H1 (cell line): Measurements from ENCODE around the gene FUT4. TPM values are rescaled to one million over a fixed set of nuclear protein-coding genes. Genes with fewer than 3 reads are reported as not detected.

Experiments used
- CTCF ChIA-PET: fragments of 300-600 bp; sonication (Branson Sonifier 250); formaldehyde crosslinking; loops from one replicate; lab custom pipeline; 2021; ENCODE audit not compliant: partially characterized antibody; lab: Charles Lee
- POLR2A ChIA-PET: fragments of 300-600 bp; sonication (Branson Sonifier 250); formaldehyde crosslinking; loops from one replicate; lab custom pipeline; 2021; ENCODE audit warnings: inconsistent platforms; ENCODE audit not compliant: partially characterized antibody; lab: Charles Lee
- DNase-seq, 2 experiments: peaks; one replicate each; pipeline versions ENCODE4 v3.0.0 to v3.0.0-alpha.2; 2010 to 2022; ENCODE audit warnings: low spot score in 2 of 2, low read depth in 1 of 2, mixed read lengths in 1 of 2
- FAIRE-seq: peaks from 2 replicates; lab custom pipeline; 2011; peaks lifted over from hg19 to GRCh38; lab: Jason Lieb, UNC
- H2AFZ ChIP-seq: 2 replicates; pipeline ENCODE4 v1.8.1; 2012; ENCODE audit warnings: low read length, inconsistent platforms
- H2AK5ac ChIP-seq: 2 replicates; pipeline ENCODE4 v1.6.1; 2013; ENCODE audit warnings: low read depth, low read length
- H2BK120ac ChIP-seq: replicated peaks from 2 replicates; pipeline ENCODE3; 2013; ENCODE audit warnings: low read depth, low read length, inconsistent platforms
- H2BK12ac ChIP-seq: 2 replicates; pipeline ENCODE4 v1.6.1; 2013; ENCODE audit warnings: low read depth, low read length
- H2BK15ac ChIP-seq: 2 replicates; pipeline ENCODE4 v1.6.1; 2013; ENCODE audit warnings: low read length
- H2BK20ac ChIP-seq: 2 replicates; pipeline ENCODE4 v1.6.1; 2013; ENCODE audit warnings: low read length
- H2BK5ac ChIP-seq: 2 replicates; pipeline ENCODE4 v1.6.1; 2013; ENCODE audit warnings: low read depth, low read length
- H3K14ac ChIP-seq: 2 replicates; pipeline ENCODE4 v1.6.1; 2013; ENCODE audit warnings: inconsistent platforms; ENCODE audit not compliant: insufficient read length
- H3K18ac ChIP-seq: 2 replicates; pipeline ENCODE4 v1.6.1; 2013; ENCODE audit warnings: low read length; ENCODE audit errors: extremely low read depth
- H3K23ac ChIP-seq: 2 replicates; pipeline ENCODE4 v1.6.1; 2013; ENCODE audit warnings: inconsistent platforms; ENCODE audit not compliant: insufficient read length
- H3K23me2 ChIP-seq: 2 replicates; pipeline ENCODE4 v1.6.1; 2013; ENCODE audit warnings: low read depth, low read length
- H3K27ac ChIP-seq: 2 replicates; pipeline ENCODE4 v1.6.1; 2011; ENCODE audit warnings: low read depth, low read length, inconsistent platforms
- H3K27me3 ChIP-seq, 4 experiments: replicated peaks in 1 of 4; 1 replicate in 1 of 4; 2 replicates in 3 of 4; pipeline versions ENCODE4 v1.6.1 to v1.8.1; 2011 to 2013; ENCODE audit warnings: low read length in 3 of 4, mild to moderate bottlenecking in 3 of 4, inconsistent platforms in 2 of 4, mixed read lengths in 2 of 4, moderate library complexity in 1 of 4; ENCODE audit not compliant: control insufficient read depth in 3 of 4, insufficient read depth in 3 of 4; ENCODE audit errors: extremely low read depth in 1 of 4
- H3K36me3 ChIP-seq, 4 experiments: 2 replicates each; pipeline versions ENCODE4 v1.6.1 to v1.8.1; 2011 to 2013; ENCODE audit warnings: mild to moderate bottlenecking in 4 of 4, low read length in 3 of 4, moderate library complexity in 2 of 4, control low read depth in 1 of 4, inconsistent platforms in 1 of 4; ENCODE audit not compliant: insufficient read depth in 4 of 4, control insufficient read depth in 2 of 4
- H3K4ac ChIP-seq: replicated peaks from 2 replicates; pipeline ENCODE3; 2013; ENCODE audit warnings: low read length, low read depth, mixed read lengths, inconsistent platforms; ENCODE audit not compliant: insufficient read length
- H3K4me1 ChIP-seq, 4 experiments: replicated peaks in 1 of 4; 1 replicate in 1 of 4; 2 replicates in 3 of 4; pipeline versions ENCODE4 v1.6.1 to v1.8.1; 2011 to 2013; ENCODE audit warnings: low read length in 3 of 4, inconsistent platforms in 2 of 4, mixed read lengths in 1 of 4; ENCODE audit not compliant: insufficient read depth in 4 of 4, control insufficient read depth in 3 of 4
- H3K4me2 ChIP-seq, 2 experiments: 2 replicates each; pipeline versions ENCODE4 v1.6.1 to v1.8.1; 2011 to 2013; ENCODE audit warnings: low read depth in 2 of 2, low read length in 2 of 2, control low read depth in 1 of 2, inconsistent platforms in 1 of 2, mild to moderate bottlenecking in 1 of 2; ENCODE audit not compliant: insufficient read depth in 1 of 2
- H3K4me3 ChIP-seq, 4 experiments: fragments of 200-600, 300-600 bp in 1 of 4; sonication (generic), shearing (Covaris generic), sonication (Bioruptor Twin) in 1 of 4; 2 replicates each; pipeline versions ENCODE4 v1.5.1 to v1.8.1; 2011 to 2016; ENCODE audit warnings: low read length in 4 of 4, low read depth in 3 of 4, control low read depth in 2 of 4, inconsistent platforms in 2 of 4, mild to moderate bottlenecking in 2 of 4, mixed read lengths in 1 of 4, moderate library complexity in 1 of 4; ENCODE audit not compliant: insufficient read depth in 2 of 4; ENCODE audit errors: extremely low read depth in 1 of 4
- H3K56ac ChIP-seq: replicated peaks from 2 replicates; pipeline ENCODE3; 2013; ENCODE audit warnings: low read depth, mild to moderate bottlenecking, mixed read lengths, low read length, inconsistent platforms; ENCODE audit not compliant: insufficient read length
- H3K79me1 ChIP-seq: 2 replicates; pipeline ENCODE4 v1.6.1; 2013; ENCODE audit warnings: low read depth, low read length, control low read depth
- H3K79me2 ChIP-seq, 2 experiments: 2 replicates each; pipeline versions ENCODE4 v1.6.1 to v1.8.1; 2012 to 2013; ENCODE audit warnings: low read length in 2 of 2, mild to moderate bottlenecking in 2 of 2, inconsistent platforms in 1 of 2; ENCODE audit not compliant: insufficient read depth in 2 of 2, control insufficient read depth in 1 of 2
- H3K9ac ChIP-seq, 4 experiments: replicated peaks in 1 of 4; 1 replicate in 1 of 4; 2 replicates in 3 of 4; pipeline versions ENCODE4 v1.6.1 to v1.8.1; 2011 to 2013; ENCODE audit warnings: low read depth in 3 of 4, low read length in 3 of 4, control low read depth in 2 of 4, mild to moderate bottlenecking in 2 of 4, moderate library complexity in 2 of 4, inconsistent platforms in 1 of 4; ENCODE audit errors: extremely low read depth in 1 of 4
- H3K9me3 ChIP-seq, 2 experiments: 2 replicates each; pipeline versions ENCODE4 v1.6.1 to v1.8.1; 2012 to 2013; ENCODE audit warnings: mild to moderate bottlenecking in 2 of 2, moderate library complexity in 2 of 2, control low read depth in 1 of 2, inconsistent platforms in 1 of 2, low read depth in 1 of 2, low read length in 1 of 2, mixed read lengths in 1 of 2; ENCODE audit not compliant: insufficient read depth in 2 of 2
- H4K20me1 ChIP-seq, 2 experiments: replicated peaks in 1 of 2; 2 replicates each; pipeline versions ENCODE3 to v1.8.1; 2011 to 2013; ENCODE audit warnings: inconsistent platforms in 2 of 2, low read length in 2 of 2, mild to moderate bottlenecking in 1 of 2; ENCODE audit not compliant: insufficient read depth in 2 of 2, control insufficient read depth in 1 of 2
- H4K5ac ChIP-seq: 2 replicates; pipeline ENCODE4 v1.6.1; 2013; ENCODE audit warnings: low read length, low read depth, mixed read lengths, inconsistent platforms; ENCODE audit not compliant: insufficient read length
- H4K8ac ChIP-seq: 2 replicates; pipeline ENCODE4 v1.8.0; 2013; ENCODE audit warnings: mild to moderate bottlenecking, moderate library complexity, low read length, inconsistent platforms; ENCODE audit not compliant: insufficient read depth; ENCODE audit errors: extremely low read depth
- H4K91ac ChIP-seq: replicated peaks from 2 replicates; pipeline ENCODE3; 2013; ENCODE audit warnings: low read length, mixed read lengths, inconsistent platforms; ENCODE audit not compliant: insufficient read length
- TAF7 ChIP-seq: optimal IDR thresholded peaks from 2 replicates; pipeline ENCODE3; 2011; ENCODE audit warnings: low read depth, mild to moderate bottlenecking, inconsistent platforms, low read length, moderate library complexity, borderline replicate concordance
- WGBS, 2 experiments: shearing (Covaris generic) in 1 of 2; methylation state at CpG; one replicate each; pipeline versions ENCODE4 v1.1.6 to v1.1.7; 2013 to 2015; ENCODE audit warnings: low lambda C conversion rate in 2 of 2, mixed read lengths in 2 of 2, inconsistent platforms in 1 of 2, low coverage in 1 of 2, missing lambda C conversion rate in 1 of 2; ENCODE audit not compliant: insufficient replicate concordance in 2 of 2, insufficient coverage in 1 of 2, insufficient read length in 1 of 2; ENCODE audit errors: extremely low coverage in 1 of 2, missing lambda C conversion rate in 1 of 2; 5-methylcytosine and 5-hydroxymethylcytosine counted together
- polyA plus RNA-seq, 7 experiments: library from polyadenylated mRNA; depleted of rRNA in 3 of 7; stranded (reverse) in 5 of 7; unstranded in 2 of 7; fragments of >200 nt in 5 of 7; fragments of 200-250 nt in 2 of 7; gene quantifications; 1 replicate in 5 of 7; 2 replicates in 1 of 7; 4 replicates in 1 of 7; pipeline versions ENCODE4 v1.2.1 to v1.2.3, GENCODE V29; 2011 to 2013; ENCODE audit warnings: missing spikeins in 2 of 7, mixed read lengths in 2 of 7
- total RNA-seq: library from RNA; stranded (reverse); fragmentation: NEBNext Ultra II Directional; extraction: Animal tissue kit (Norgen Biotek cat#: 25700); gene quantifications from 2 replicates; pipeline ENCODE4 v1.2.1, GENCODE V29; 2021

Gene FUT4
- total and polyA plus RNA-seq, 2 of the 8 experiments (the other 6 are each of a cell fraction or from before 2014, with no cell fraction given) = 2.6 to 8.0 TPM

DNA sequence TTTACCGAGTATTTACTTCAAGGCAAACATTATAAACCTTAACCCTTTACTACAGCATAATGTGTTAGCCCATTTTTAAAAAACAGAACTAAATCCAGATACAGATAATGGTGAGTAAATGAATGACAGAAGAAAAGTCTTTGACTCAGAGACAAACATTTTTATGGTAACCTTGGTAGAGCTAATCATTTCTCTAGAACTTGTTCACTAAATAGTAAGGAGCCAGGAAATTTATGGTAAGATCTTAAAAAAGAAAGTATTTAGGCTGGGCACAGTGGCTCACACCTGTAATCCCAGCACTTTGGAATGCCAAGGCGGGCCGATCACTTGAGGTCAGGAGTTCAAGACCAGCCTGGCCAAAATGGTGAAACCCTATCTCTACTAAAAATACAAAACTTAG lies 11.5 kb upstream of the FUT4 start:
- Histone ChIP-seq H2BK120ac (no peak overlapping the region), H3K27me3 (no peaks in the 10 kb centered on the region), H4K91ac (no peak overlapping the region), H2AFZ (no peak overlapping the region), H3K79me2 (no peaks in the 10 kb centered on the region), H4K5ac (no peak overlapping the region), H2AK5ac (no peak overlapping the region), H3K4me1 (no peaks in the 10 kb centered on the region), H3K4ac (no peak overlapping the region), H3K36me3 (no peaks in the 10 kb centered on the region), H3K23ac (no peak overlapping the region), H2BK5ac (no peak overlapping the region), H4K20me1 (no peaks in the 10 kb centered on the region), H3K27ac (no peak overlapping the region), H4K8ac (no peak overlapping the region), H3K56ac (no peak overlapping the region), H2BK20ac (no peak overlapping the region), H3K9me3 (no peaks in the 10 kb centered on the region), H3K23me2 (no peaks in the 10 kb centered on the region), H3K18ac (no peak overlapping the region), H3K4me3 (no peak overlapping the region), H2BK15ac (no peak overlapping the region), H3K79me1 (no peaks in the 10 kb centered on the region), H3K14ac (no peak overlapping the region), H3K9ac (no peak overlapping the region), H3K4me2 (no peak overlapping the region), H2BK12ac (no peak overlapping the region)
- no peak for TF ChIP-seq TAF7
- DNase-seq (no peak), FAIRE-seq (no peak)
- CTCF ChIA-PET = no interaction called here
- POLR2A ChIA-PET = no interaction called here
- WGBS, 2 experiments = 90% methylated on average over 3 of the region's 3 CpGs; no CpG with 5 or more reads in 1 of the 2 experiments
